DOHH2 (cell line): ENCODE data around the gene SIAH2.

Experiments
- H3F3A ChIP-seq: fragments of 200-600 bp; sonication (generic), shearing (Covaris generic); 2 replicates; pipeline ENCODE4 v1.6.0; 2016; ENCODE audit warnings: antibody characterized with exemption, mild to moderate bottlenecking; ENCODE audit not compliant: control insufficient read depth, insufficient read depth
- H3K27ac ChIP-seq: fragments of 200-600 bp; sonication (generic); 2 replicates; pipeline ENCODE4 v1.5.1; 2014; ENCODE audit warnings: low read depth, mild to moderate bottlenecking, low read length, moderate library complexity
- H3K27me3 ChIP-seq: fragments of 200-600 bp; sonication (generic); 2 replicates; pipeline ENCODE4 v1.6.1; 2014; ENCODE audit warnings: mild to moderate bottlenecking, low read length, mixed read lengths; ENCODE audit not compliant: control insufficient read depth
- H3K36me3 ChIP-seq: fragments of 200-600 bp; sonication (generic); 2 replicates; pipeline ENCODE4 v1.6.1; 2014; ENCODE audit warnings: mild to moderate bottlenecking, low read length, moderate library complexity, mixed read lengths; ENCODE audit not compliant: control insufficient read depth
- H3K4me1 ChIP-seq: fragments of 200-600 bp; sonication (generic); 2 replicates; pipeline ENCODE4 v1.6.1; 2014; ENCODE audit warnings: mild to moderate bottlenecking, low read length, mixed read lengths; ENCODE audit not compliant: control insufficient read depth
- H3K4me2 ChIP-seq: fragments of 200-600 bp; sonication (generic); 2 replicates; pipeline ENCODE4 v1.6.0; 2014; ENCODE audit warnings: mild to moderate bottlenecking, low read length, moderate library complexity
- H3K4me3 ChIP-seq: fragments of 200-600 bp; sonication (generic); 2 replicates; pipeline ENCODE4 v1.5.1; 2014; ENCODE audit warnings: mild to moderate bottlenecking, low read length, mixed read lengths
- H3K79me2 ChIP-seq: fragments of 200-600 bp; sonication (generic); 2 replicates; pipeline ENCODE4 v1.6.1; 2014; ENCODE audit warnings: mild to moderate bottlenecking, low read length, mixed read lengths; ENCODE audit not compliant: control insufficient read depth
- H3K9me2 ChIP-seq: fragments of 200-600 bp; sonication (generic); replicated peaks from 2 replicates; pipeline ENCODE4 v1.6.1; 2014; ENCODE audit warnings: mild to moderate bottlenecking, low read length, mixed read lengths; ENCODE audit not compliant: control insufficient read depth
- H3K9me3 ChIP-seq: fragments of 200-600 bp; sonication (generic); 2 replicates; pipeline ENCODE4 v1.6.1; 2014; ENCODE audit warnings: antibody characterized with exemption, low read length, mixed read lengths; ENCODE audit not compliant: control insufficient read depth, insufficient read depth
- H4K20me1 ChIP-seq: fragments of 200-600 bp; sonication (generic); 2 replicates; pipeline ENCODE4 v1.6.0; 2014; ENCODE audit warnings: low read depth, mild to moderate bottlenecking, antibody characterized with exemption, low read length, moderate library complexity; ENCODE audit not compliant: control insufficient read depth, insufficient read depth
- CTCF ChIP-seq: fragments of 200-600 bp; sonication (generic); IDR thresholded peaks from one replicate; pipeline ENCODE4 v1.5.1; 2014; ENCODE audit warnings: antibody characterized with exemption, mild to moderate bottlenecking, low read depth, low read length; ENCODE audit not compliant: poor library complexity, severe bottlenecking
- EZH2phosphoT487 ChIP-seq: fragments of 200-600 bp; sonication (generic); IDR thresholded peaks from 2 replicates; pipeline ENCODE4 v1.6.1; 2017; ENCODE audit warnings: borderline replicate concordance, mild to moderate bottlenecking, antibody characterized with exemption, low read length, moderate library complexity, mixed read lengths

Gene SIAH2

GRCh38 chr3:150757768-150758167, 5.2 kb downstream of the SIAH2 start:
- no peaks in the 10 kb centered on the region for H3K9me2 ChIP-seq
- H3K27me3 ChIP-seq: peaks cover 18% of the 10 kb centered on the region
- H3K27ac ChIP-seq: no peak overlapping the region
- H3K4me2 ChIP-seq: no peak overlapping the region
- TF ChIP-seq EZH2phosphoT487 (no peak), CTCF (no peak)
- peaks cover 12% of the 10 kb centered on the region for H3K79me2 ChIP-seq
- peaks cover 30% of the 10 kb centered on the region for H3K4me1 ChIP-seq
- H3K36me3 ChIP-seq: no peaks in the 10 kb centered on the region
- peaks cover 13% of the 10 kb centered on the region for H4K20me1 ChIP-seq
- H3K4me3 ChIP-seq: no peak overlapping the region
- no peaks in the 10 kb centered on the region for H3K9me3 ChIP-seq
- peaks cover 11% of the 10 kb centered on the region; the same call in 1 of the 2 replicates for H3F3A ChIP-seq

GRCh38 chr3:150757364-150757763, 5.6 kb downstream of the SIAH2 start:
- Histone ChIP-seq H3K79me2 (peaks cover 12% of the 10 kb centered on the region), H3K4me2 (no peak overlapping the region), H4K20me1 (peaks cover 13% of the 10 kb centered on the region), H3K36me3 (no peaks in the 10 kb centered on the region), H3K4me1 (peaks cover 30% of the 10 kb centered on the region), H3K27ac (no peak overlapping the region), H3K9me2 (no peaks in the 10 kb centered on the region), H3K4me3 (no peak overlapping the region), H3K27me3 (peaks cover 17% of the 10 kb centered on the region), H3K9me3 (no peaks in the 10 kb centered on the region), H3F3A (peaks cover 11% of the 10 kb centered on the region; the same call in 1 of the 2 replicates)
- no peak for TF ChIP-seq EZH2phosphoT487
- no peak for TF ChIP-seq CTCF

GRCh38 chr3:150756491-150757059, 6.4 kb downstream of the SIAH2 start:
- Histone ChIP-seq H3K9me3 (no peaks in the 10 kb centered on the region), H3K9me2 (no peaks in the 10 kb centered on the region), H3K79me2 (peaks cover 5% of the 10 kb centered on the region; the same call in 1 of the 2 replicates), H3K27me3 (peaks cover 10% of the 10 kb centered on the region), H3F3A (peaks cover 11% of the 10 kb centered on the region; the same call in 1 of the 2 replicates), H3K36me3 (no peaks in the 10 kb centered on the region), H3K27ac (no peak overlapping the region), H3K4me1 (peaks cover 22% of the 10 kb centered on the region), H3K4me2 (no peak overlapping the region), H4K20me1 (peaks cover 13% of the 10 kb centered on the region), H3K4me3 (no peak overlapping the region)
- TF ChIP-seq EZH2phosphoT487 (no peak), CTCF (no peak)
